Bone marrow (tissue), 2 donors: ENCODE measurements around the gene PPP1R16B.
A peak's percentile ranks its signal among the peaks of the same experiment; 100 is the strongest.

ENCODE experiments used
- DNase-seq, 2 donors: peaks; one replicate each; lab custom pipeline; 2025; lab: John Stamatoyannopoulos, UW

PPP1R16B gene

DNA sequence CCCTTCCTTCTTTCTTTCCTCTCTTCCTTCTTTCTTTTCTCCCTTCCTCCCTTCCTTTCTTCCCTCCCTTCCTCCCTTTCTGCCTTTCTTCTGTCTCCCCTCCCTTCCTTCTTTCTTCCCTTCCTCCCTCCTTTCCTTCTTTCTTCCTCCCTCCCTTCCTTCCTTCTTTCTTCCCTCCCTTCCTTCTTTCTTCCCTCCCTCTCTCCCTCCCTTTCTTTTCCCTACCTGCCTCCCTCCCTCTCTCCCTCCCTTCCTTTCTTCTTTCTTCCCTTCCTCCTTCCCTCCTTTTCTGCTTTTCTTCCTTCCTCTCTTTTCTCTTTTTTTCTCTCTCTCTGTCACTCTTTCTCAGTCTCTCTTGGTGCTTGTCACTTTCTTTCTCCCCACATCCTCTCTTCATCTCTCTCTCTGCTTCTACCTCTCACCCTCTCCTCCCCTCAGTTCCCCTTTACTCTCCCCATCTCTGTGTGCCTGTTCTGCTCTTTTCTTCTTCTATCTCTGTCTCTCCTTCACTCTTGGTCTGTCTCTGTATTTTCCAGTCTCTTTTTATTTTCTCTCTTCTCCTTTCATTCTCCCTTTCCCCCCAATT, 90.6 kb downstream of the PPP1R16B start:
- DNase-seq: no peak

DNA sequence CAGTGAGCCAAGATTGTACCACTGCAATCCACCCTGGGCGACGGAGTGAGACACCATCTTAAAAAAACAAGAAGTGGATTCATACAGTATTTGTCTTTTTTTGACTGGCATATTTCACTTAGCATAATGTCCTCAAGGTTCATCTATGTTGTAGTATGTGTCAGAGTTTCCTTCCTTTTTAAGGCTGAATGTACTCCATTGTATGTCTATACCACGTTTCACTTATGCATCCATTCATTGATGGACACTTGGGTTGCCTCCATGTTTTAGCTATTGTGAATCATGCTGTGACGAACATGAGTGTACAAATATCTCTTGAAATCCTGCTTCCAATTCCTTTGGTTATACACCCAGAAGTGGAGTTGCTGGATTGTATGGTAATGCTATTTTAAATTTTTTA, 91.8 kb downstream of the PPP1R16B start:
- DNase-seq: no peak

DNA sequence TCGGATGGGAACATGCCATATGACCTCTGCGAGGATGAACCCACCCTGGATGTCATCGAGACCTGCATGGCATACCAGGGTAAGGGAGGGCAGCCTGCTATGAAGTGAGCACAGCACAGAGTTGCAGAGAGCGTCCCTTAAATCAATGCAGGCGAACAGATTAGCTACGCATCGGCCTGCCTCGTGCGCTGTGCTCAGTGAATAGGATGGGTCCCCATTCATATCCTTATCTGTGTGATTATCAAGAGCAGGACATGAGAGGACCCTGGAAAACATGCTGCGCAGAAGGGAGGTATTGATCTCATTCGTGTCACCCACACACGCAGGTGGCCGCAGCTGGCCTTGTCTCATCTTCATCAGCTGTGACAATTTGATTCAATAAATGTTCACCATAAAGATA, 95.1 kb downstream of the PPP1R16B start:
- no peak for DNase-seq

DNA sequence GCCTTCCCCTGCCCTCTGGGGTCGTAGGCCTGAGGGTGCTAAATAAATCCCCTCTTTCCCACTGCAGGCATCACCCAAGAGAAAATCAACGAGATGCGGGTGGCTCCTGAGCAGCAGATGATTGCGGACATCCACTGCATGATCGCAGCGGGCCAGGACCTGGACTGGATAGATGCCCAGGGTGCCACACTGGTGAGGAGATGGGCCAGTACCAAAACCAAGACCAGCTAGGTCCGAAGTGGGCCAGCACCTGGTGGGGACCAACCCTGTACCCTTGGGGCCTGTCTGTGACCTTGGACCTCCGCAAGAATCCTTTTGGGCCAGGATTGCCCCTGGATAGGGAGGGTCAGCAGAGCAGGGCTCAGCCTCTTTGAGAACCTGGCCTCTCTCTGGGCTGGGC, 97.1 kb downstream of the PPP1R16B start:
- DNase-seq: no peak

DNA sequence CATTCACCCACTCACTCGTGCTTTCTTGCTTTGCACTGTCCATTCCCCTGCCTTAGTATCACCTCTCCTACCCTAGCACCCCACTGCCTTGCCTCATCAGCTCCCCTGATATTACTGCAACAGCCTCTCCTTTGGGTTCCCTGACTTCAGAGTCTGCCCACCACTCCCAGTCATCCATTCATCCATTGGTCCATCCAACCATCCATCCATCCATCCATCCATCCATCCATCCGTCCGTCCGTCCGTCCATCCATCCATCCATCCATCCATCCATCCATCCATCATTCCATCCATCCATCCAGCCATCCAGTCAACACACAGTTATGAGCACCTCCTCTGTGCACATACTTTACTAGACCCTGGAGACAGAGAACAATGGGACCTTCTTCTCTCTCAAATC, 97.8 kb downstream of the PPP1R16B start:
- DNase-seq: no peak

DNA sequence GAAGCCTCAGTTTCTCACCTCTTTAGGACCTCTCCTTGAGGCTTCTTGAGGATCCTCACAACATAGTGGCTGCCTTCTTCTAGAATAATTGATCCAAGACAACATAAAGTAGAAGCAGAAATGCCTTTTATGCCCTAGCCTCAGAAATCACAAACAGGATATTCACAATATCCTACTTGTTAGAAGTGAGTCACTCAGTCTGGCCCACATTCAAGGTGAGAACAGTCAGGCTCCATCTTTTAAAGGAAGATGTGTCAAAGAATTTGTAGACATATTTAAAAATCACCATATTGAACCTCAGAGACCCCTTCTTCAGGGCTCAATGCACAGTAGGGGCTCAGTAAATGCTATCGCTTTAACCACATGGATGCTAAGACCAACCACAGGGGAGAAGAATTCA, 99.9 kb downstream of the PPP1R16B start:
- DNase-seq: no peak

DNA sequence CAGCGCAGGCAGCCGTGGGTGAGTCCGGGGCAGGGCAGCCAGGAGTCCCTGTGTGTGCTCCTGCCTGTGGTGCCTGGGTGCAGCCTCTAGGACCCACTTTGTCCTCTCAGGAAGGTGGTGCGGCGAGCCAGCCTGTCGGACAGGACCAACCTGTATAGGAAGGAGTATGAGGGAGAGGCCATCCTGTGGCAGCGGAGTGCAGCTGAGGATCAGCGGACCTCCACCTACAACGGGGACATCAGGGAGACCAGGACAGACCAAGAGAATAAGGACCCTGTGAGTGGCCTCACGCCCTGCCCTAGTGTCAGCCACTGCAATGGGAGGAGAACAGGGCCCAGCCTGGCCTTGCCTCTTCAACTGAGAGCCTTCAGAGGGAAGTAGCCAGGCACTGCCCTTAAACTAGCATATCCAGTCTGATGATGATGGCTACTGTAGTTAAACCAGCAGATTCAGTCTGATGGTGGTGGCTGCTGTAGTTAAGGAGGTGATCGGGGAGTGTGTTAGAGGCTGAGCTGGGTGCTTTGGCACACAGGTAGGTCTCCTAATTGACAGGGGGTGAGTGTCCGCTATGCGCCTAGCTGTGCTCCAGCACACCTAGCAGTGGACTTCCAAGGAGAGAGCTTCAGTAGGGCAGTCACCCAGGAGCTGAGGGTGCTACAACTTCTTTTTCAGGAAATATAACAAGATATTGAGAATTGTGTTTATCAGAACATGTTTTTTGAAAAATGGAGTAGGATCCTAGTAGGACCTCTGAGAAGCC, 102.6 kb downstream of the PPP1R16B start:
- no peak for DNase-seq

DNA sequence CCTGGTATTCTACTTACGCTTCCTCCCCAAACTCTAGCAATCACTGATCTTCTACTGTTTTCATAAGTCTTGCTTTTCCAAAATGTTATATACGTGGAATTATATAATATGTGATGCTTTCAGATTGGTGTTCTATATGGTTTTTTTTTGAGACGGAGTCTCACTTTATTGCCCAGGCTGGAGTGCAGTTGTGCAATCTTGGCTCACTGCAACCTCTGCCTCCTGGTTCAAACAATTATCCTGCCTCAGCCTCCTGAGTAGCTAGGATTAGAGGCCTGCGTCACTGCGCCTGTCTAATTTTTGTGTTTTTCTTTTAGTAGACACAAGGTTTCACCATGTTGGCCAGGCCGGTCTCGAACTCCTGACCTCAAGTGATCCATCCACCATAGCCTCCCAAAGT, 109.9 kb downstream of the PPP1R16B start:
- no peak for DNase-seq

DNA sequence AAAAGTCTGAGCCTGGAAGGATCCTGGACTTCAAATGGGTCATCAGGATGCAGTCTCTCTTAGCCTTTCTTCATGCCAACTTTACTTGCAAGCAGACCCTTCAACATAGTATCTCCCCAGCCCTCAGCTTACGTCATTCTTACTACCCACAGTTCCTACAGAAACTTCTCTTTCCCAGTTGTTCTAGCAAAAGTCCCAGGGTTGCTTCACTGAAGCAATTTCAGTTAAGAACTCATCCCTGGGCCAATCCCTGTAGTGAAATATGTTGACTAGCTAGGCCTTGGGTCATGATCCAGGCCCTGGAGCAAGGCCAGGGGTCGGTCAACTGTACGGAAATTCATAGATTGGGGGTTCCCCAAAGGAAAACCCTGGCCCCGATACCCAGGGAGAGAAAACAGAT, 112.2 kb downstream of the PPP1R16B start:
- DNase-seq: no peak

DNA sequence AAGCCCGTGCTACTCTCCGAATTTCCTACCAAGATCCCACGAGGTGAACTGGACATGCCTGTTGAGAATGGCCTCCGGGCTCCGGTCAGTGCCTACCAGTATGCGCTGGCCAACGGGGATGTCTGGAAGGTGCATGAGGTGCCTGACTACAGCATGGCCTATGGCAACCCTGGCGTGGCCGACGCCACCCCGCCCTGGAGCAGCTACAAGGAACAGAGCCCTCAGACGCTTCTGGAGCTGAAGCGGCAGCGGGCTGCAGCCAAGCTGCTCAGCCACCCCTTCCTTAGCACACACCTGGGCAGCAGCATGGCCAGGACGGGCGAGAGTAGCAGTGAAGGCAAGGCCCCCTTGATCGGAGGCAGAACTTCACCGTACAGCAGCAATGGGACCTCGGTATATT, 112.7 kb downstream of the PPP1R16B start:
- no peak for DNase-seq

DNA sequence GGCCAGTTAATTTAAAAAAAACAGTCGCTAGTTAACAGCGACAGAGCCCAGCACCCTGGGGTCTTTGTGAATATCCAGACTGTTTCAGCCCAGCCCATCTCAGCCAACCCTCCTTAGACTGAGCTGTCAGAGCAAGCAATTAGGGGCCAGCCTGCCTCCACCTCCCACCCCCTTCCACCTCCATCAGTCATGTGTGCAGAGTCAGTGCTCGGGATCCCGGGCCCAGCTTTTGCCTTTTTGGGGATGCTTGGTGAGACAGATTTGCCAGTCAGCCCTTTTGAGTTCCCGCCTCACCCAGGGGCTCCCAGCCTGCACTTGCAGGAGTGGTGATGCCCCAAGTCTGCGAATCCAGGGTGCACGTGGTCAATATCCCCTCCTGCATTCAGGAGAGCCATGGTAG, 114.2 kb downstream of the PPP1R16B start:
- no peak for DNase-seq

DNA sequence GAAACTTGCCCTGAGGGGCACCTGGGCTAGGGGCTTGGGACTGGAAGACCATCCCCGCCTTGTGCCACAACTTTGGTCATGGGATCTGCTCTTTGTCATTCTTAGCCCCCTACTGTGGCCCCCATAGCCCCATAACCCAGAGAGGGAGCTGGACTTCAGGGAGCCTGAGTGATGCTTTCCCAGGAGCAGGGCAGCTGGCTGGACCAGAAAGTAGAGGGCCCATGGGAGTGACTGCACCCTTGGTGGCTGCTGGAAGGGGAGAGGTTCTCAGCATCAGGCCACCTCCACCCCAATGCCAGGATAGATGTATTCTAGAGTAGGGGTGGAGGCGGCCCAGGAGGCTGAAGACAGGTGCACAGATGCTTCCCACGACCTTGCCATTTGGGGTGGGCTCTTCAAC, 114.9 kb downstream of the PPP1R16B start:
- no peak for DNase-seq

DNA sequence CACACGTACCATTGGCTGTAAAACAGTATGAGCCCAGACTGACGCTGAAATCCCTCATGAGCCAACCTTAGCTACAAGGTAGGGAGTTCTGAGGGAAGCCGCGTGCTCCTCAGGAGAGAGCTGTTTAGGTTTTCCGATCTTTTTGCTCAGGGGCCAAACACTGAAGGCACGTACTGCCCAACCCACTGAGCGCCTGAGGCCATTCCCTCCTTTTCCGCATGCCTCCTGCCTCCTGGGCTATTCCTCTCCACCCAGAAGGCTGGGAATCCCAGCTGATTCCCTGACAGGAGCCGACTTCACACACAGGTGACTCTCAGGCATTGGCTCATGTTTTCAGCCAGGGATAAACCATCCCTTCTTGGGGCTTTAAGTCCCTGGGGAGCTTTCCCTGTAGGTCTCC, 115.4 kb downstream of the PPP1R16B start:
- no peak for DNase-seq

DNA sequence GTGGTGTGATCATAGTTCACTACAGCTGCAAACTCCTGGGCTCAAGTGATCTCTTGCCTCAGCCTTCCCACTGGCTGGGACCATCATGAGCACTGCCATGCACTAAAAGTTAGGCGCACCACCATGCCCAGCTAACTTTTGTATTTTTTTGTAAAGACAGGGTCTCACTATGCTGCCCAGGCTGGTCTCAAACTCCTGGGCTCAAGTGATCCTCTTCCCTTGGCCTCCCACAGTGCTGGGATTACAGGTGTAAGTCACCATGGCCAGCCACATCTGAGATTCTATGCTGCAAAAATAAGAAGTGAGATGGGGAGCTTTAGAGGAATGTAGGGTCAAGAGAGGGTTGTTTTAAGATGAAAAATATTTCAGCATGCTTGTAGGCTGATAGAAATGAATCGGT, 119.2 kb downstream of the PPP1R16B start:
- no peak for DNase-seq

DNA sequence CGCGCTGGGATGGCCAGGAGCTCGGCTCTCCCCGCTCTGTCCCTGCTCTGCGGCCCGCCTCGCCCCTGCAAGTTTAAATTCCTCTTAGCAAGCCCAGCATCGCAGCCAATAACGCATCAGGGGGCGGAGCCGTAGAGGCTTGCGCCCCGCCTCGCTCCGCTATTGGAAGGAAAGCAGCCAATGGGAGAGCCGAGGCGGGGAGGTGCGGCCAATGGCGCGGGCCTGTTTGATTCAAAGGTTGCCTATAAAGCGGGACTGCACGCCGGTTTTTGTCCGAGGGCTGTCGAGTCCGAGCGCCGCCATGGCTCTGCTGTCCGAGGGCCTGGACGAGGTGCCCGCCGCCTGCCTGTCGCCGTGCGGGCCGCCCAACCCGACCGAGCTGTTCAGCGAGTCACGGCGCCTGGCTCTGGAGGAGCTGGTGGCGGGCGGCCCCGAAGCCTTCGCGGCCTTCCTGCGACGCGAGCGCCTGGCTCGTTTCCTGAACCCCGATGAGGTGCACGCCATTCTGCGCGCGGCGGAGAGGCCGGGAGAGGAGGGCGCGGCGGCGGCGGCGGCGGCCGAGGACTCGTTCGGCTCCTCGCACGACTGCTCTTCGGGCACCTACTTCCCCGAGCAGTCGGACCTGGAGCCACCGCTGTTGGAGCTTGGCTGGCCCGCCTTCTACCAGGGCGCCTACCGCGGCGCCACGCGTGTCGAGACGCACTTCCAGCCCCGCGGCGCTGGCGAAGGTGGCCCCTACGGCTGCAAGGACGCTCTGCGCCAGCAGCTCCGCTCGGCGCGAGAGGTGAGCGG, 120.8 kb downstream of the PPP1R16B start, which contains the start of gene FAM83D:
Gene FAM83D (plus strand): TSS at position 276 of the 792 bp plus-strand sequence. CDS start 26 bp downstream, at position 302.
- DNase-seq: peak; percentile 69 to 96

DNA sequence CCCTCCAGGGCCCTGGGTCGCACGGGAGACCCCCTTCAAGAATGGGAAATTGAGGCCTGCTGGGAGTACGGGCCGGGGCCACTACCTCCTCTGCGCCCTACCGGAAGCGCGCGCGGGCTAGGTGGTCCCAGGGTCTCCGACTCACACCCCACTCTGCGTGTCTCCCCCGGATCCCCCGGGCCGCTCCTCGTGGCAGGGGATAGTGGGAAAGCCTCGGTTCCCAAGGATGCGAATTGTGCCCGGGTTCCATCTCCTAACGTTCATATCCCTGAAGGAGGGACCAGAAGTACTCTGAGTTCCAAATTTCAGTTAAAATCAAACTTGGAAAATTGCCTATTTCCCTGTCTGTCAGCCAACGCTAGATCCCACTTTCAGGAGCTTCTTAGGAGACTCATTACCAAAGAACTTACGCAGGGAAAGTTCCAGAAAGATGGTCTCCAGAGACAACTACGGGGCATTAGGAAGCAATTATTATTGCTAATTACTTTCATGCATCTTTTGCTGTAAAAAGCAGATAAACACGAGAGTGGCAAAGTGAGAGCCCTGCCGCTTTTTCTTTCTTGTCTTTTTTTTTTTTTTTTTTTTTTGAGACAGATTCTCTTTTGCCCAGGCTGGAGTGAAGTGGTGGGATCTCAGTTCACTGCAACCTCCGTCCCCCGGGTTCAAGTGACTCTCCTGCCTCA, 121.6 kb downstream of the PPP1R16B start:
- DNase-seq: no peak

DNA sequence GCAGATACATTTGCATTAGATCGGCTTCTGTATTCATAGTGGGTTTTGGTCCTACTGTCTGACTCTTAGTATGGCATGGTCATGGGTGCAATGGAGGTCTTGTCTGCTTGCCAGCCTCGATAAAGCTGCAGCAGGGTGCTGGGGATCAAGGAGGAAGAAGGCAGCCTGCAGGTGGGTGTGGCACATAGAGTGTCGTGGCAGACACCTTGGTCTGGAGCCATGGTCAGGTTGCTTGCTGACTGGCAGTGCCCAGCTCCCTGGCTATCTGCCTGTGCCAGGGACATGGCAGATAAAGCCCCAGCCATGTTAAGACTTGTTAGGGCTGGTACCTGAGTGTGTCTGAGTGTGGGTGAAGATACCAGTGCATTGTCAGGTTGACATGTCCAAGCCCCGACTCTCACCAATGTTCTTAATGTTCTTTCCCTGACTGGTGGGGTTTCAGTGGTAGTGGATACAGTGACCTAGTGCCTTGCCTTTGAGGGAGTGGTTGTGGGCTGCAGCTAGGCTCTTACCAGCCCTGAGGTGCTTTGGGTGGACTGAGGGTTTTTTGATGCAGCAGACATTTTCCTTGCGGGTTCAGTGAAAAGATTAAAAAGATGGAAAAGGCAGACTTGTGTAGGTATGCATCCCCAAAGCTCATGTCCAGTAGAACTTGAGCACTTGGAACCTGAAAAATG, 122.5 kb downstream of the PPP1R16B start:
- DNase-seq: no peak

DNA sequence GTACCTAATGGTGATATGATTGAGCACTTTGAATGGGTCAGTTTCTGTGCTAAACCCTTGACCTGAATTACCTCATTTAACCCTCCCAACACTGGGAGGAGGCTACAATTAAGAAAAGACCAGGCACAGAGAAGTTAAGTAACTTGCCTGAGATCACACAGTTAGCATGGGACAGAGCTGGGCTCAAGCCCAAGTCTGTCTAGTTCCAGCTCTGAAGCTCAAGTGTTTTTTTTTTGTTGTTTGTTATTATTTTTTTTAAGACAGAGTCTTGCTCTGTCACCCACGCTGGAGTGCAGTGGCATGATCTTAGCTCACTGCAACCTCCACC, 124.7 kb downstream of the PPP1R16B start:
- no peak for DNase-seq

DNA sequence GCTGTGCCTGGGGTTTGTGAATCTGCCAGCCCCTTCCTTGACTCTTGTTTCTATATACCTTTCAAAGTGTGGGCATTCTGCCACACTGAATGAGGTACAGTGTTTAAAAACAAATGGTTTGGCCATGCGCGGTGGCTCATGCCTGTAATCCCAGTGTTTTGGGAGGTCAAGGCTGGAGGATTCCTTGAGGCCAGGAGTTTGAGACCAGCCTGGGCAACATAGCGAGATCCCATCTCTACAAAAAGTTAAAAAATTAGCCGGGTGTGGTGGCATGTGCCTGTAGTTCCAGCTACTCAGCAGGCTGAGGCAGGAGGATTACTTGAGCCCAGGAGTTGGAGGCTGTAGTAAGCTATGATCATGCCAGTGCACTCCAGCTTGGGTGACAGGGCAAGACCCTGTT, 126.5 kb downstream of the PPP1R16B start:
- DNase-seq: no peak

DNA sequence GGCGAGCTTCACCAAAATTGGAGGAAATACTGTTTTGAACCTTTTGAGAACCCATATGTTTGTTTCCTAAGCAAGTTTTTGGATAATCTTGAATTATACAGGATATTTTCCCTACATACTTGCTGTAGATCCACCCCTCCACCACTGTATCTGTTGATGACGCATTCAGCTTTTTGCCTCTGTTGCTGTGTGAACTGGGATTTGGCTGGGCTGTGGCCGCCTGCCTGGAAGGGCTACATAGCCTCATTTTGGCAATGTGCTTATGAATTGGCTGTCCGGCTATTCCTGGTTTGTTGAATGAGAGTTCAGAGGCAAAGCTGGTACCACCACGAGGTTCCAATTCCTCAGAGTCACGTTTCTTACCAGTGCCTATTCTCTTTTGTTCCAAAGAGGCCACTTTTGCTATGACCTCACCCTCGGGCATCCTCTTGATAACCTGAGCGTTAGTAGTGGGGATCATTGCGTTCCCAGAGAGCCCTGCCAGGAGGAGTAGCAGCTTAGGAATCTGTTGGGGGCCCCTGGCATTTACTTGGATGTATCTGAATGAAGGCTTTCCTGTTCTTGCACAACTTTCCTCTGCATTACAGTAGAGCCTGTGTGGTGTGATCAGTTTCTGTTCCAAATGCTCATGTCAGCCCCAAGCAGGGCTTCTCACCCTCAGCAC, 127.1 kb downstream of the PPP1R16B start:
- DNase-seq: no peak

DNA sequence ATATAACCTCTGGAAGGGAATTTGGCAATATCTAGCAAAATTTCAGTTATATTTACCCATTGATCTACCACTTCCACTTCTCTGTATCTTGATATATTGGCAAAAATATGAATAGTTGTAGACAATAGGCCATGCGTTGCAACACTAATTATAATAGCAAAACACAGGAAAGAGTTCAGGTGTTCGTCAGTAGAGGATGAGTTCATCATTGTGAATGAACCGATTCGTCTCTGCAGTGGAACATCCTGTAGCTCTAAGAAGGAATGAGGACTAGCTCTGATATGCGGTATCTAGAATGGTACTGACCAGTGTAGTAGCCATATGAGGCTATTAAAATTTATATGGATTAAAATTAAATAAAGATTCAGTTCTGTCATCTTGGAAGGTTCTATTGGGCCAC, 129.0 kb downstream of the PPP1R16B start:
- no peak for DNase-seq

DNA sequence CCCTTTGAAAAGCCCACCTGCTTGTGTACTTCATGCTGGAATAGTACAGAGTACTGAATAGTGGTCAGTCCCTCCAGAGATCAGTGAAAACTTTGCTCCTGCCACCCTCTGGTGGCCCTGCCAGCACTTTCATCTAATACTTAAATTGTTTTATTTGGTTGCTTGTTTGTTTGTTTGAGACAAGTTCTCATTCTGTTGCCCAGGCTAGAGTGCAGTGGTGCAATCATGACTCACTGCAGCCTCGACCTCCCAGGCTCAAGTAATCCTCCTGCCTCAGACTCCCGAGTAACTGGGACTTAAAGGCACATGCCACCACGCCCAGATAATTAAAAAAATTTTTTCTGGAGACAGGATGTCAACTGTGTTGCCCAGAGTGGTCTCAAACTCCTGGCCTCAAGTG, 129.8 kb downstream of the PPP1R16B start:
- no peak for DNase-seq
